Panc1 (cell line): Measurements from ENCODE around the gene DSCAML1. TPM values are rescaled to one million over a fixed set of nuclear protein-coding genes. Genes with fewer than 3 reads are reported as not detected.

Source experiments
- ATAC-seq: fragments of 200-7000 bp; cut with Tn5 transposase; 2 replicates; pipeline ENCODE4 v1.9.1; 2020; ENCODE audit warnings: mild to moderate bottlenecking, moderate library complexity
- BruUV-seq: library from RNA; stranded (reverse); fragments of 400-500 nt; replicated peaks from 2 replicates; lab custom pipeline; 2021; lab: Mats Ljungman, UMichigan
- CTCF ChIA-PET: fragments of 300-600 bp; sonication (Branson Sonifier 250); formaldehyde crosslinking; loops from one replicate; lab custom pipeline; 2022; ENCODE audit warnings: antibody characterized with exemption; lab: Charles Lee
- POLR2A ChIA-PET: fragments of 300-600 bp; sonication (Branson Sonifier 250); formaldehyde crosslinking; loops from one replicate; lab custom pipeline; 2022; ENCODE audit warnings: antibody characterized with exemption; lab: Charles Lee
- DNase-seq: peaks from one replicate; pipeline ENCODE4 v3.0.0-alpha.2; 2010; ENCODE audit warnings: low read depth, low spot score
- H3K27ac ChIP-seq: 2 replicates; pipeline ENCODE4 v1.5.1; 2011; ENCODE audit warnings: mild to moderate bottlenecking, low read length, inconsistent platforms
- H3K27me3 ChIP-seq: fragments of 200-500 bp; sonication (Bioruptor generic); 2 replicates; pipeline ENCODE4 v1.6.0; 2014; ENCODE audit warnings: low read length, inconsistent platforms; ENCODE audit not compliant: control insufficient read depth, insufficient read depth
- H3K36me3 ChIP-seq: fragments of 200-500 bp; sonication (Bioruptor generic); 2 replicates; pipeline ENCODE4 v1.5.1; 2014; ENCODE audit warnings: inconsistent platforms, mild to moderate bottlenecking, low read length, moderate library complexity; ENCODE audit not compliant: control insufficient read depth, insufficient read depth
- H3K4me1 ChIP-seq: 2 replicates; pipeline ENCODE4 v1.5.1; 2011; ENCODE audit warnings: inconsistent platforms, mild to moderate bottlenecking, low read length, moderate library complexity; ENCODE audit not compliant: control insufficient read depth, insufficient read depth
- H3K4me3 ChIP-seq, 2 experiments: 2 replicates each; pipeline ENCODE4 v1.5.1; 2011 to 2012; ENCODE audit warnings: low read depth in 2 of 2, low read length in 2 of 2, mild to moderate bottlenecking in 2 of 2, inconsistent platforms in 1 of 2, moderate library complexity in 1 of 2
- H3K9me3 ChIP-seq: fragments of 200-500 bp; sonication (Bioruptor generic); 2 replicates; pipeline ENCODE4 v1.5.1; 2014; ENCODE audit warnings: low read depth, mild to moderate bottlenecking, inconsistent platforms, low read length, moderate library complexity; ENCODE audit not compliant: control insufficient read depth, insufficient read depth
- POLR2AphosphoS5 ChIP-seq: IDR thresholded peaks from 2 replicates; pipeline ENCODE4 v1.6.1; 2012; ENCODE audit warnings: mild to moderate bottlenecking, low read depth, low read length, moderate library complexity
- SIN3A ChIP-seq: IDR thresholded peaks from 2 replicates; pipeline ENCODE4 v1.6.1; 2012; ENCODE audit warnings: low read depth, mild to moderate bottlenecking, low read length, moderate library complexity, borderline replicate concordance; ENCODE audit not compliant: insufficient read depth
- TCF7L2 ChIP-seq: IDR thresholded peaks from 2 replicates; pipeline ENCODE4 v1.6.1; 2011; ENCODE audit warnings: mild to moderate bottlenecking, low read depth, low read length, inconsistent platforms
- in situ Hi-C: cut with HindIII; loops from 2 replicates; pipeline ENCODE4 v1.10.0; 2016; ENCODE audit warnings: low sequenced_read_pairs, low pct_unique_long_range_greater_than_20kb
- intact Hi-C: fragments of 100-400 bp; cut with micrococcal nuclease; formaldehyde crosslinking; loops from one replicate; pipeline ENCODE4 v1.10.0; 2022; ENCODE audit not compliant: unreplicated experiment
- total RNA-seq: library from RNA; stranded (reverse); gene quantifications from one replicate; pipeline ENCODE4 v1.2.1, GENCODE V29; 2021; ENCODE audit not compliant: unreplicated experiment
- TF ChIP-seq, protein P1 (sequence below), 2 experiments: IDR thresholded peaks; 2 replicates each; pipeline ENCODE4 v1.6.1; 2011 to 2012; ENCODE audit warnings: low read depth in 2 of 2, control low read depth in 1 of 2, low read length in 1 of 2, mild to moderate bottlenecking in 1 of 2, moderate library complexity in 1 of 2; ENCODE audit not compliant: insufficient read depth in 1 of 2
- TF ChIP-seq, protein P2 (sequence below): fragments of 450-650 bp; IDR thresholded peaks from 2 replicates; pipeline ENCODE4 v1.5.1; 2017; ENCODE audit warnings: mild to moderate bottlenecking

Gene DSCAML1
- total RNA-seq, 1 experiment from 2014 or later: 1.6 TPM

GRCh38 chr11:117589063-117589462, 208.0 kb downstream of the DSCAML1 start:
- BruUV-seq: no TSS peak
- no peak overlapping the region for H3K4me3 ChIP-seq
- no peaks in the 10 kb centered on the region for H3K36me3 ChIP-seq
- ChIA-PET POLR2A (no interaction called here), CTCF (no interaction called here)
- H3K9me3 ChIP-seq: no peaks in the 10 kb centered on the region
- intact Hi-C loops (no loop called here), in situ Hi-C loops (no loop called here)
- H3K27me3 ChIP-seq: peaks cover 10% of the 10 kb centered on the region
- TF ChIP-seq, protein P1, sequence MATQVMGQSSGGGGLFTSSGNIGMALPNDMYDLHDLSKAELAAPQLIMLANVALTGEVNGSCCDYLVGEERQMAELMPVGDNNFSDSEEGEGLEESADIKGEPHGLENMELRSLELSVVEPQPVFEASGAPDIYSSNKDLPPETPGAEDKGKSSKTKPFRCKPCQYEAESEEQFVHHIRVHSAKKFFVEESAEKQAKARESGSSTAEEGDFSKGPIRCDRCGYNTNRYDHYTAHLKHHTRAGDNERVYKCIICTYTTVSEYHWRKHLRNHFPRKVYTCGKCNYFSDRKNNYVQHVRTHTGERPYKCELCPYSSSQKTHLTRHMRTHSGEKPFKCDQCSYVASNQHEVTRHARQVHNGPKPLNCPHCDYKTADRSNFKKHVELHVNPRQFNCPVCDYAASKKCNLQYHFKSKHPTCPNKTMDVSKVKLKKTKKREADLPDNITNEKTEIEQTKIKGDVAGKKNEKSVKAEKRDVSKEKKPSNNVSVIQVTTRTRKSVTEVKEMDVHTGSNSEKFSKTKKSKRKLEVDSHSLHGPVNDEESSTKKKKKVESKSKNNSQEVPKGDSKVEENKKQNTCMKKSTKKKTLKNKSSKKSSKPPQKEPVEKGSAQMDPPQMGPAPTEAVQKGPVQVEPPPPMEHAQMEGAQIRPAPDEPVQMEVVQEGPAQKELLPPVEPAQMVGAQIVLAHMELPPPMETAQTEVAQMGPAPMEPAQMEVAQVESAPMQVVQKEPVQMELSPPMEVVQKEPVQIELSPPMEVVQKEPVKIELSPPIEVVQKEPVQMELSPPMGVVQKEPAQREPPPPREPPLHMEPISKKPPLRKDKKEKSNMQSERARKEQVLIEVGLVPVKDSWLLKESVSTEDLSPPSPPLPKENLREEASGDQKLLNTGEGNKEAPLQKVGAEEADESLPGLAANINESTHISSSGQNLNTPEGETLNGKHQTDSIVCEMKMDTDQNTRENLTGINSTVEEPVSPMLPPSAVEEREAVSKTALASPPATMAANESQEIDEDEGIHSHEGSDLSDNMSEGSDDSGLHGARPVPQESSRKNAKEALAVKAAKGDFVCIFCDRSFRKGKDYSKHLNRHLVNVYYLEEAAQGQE (IDR thresholded peaks at IDR 0.05; ENCODE audit: insufficient read depth in 1 of 2, low read depth in 2 of 2, low read length in 1 of 2): no peak
- TF ChIP-seq SIN3A (no peak), TCF7L2 (no peak), POLR2AphosphoS5 (no peak)
- TF ChIP-seq, protein P2, sequence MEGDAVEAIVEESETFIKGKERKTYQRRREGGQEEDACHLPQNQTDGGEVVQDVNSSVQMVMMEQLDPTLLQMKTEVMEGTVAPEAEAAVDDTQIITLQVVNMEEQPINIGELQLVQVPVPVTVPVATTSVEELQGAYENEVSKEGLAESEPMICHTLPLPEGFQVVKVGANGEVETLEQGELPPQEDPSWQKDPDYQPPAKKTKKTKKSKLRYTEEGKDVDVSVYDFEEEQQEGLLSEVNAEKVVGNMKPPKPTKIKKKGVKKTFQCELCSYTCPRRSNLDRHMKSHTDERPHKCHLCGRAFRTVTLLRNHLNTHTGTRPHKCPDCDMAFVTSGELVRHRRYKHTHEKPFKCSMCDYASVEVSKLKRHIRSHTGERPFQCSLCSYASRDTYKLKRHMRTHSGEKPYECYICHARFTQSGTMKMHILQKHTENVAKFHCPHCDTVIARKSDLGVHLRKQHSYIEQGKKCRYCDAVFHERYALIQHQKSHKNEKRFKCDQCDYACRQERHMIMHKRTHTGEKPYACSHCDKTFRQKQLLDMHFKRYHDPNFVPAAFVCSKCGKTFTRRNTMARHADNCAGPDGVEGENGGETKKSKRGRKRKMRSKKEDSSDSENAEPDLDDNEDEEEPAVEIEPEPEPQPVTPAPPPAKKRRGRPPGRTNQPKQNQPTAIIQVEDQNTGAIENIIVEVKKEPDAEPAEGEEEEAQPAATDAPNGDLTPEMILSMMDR: no peak
- no peak for DNase-seq
- H3K4me1 ChIP-seq: no peaks in the 10 kb centered on the region
- ATAC-seq: no peak
- H3K27ac ChIP-seq: no peak overlapping the region

DNA sequence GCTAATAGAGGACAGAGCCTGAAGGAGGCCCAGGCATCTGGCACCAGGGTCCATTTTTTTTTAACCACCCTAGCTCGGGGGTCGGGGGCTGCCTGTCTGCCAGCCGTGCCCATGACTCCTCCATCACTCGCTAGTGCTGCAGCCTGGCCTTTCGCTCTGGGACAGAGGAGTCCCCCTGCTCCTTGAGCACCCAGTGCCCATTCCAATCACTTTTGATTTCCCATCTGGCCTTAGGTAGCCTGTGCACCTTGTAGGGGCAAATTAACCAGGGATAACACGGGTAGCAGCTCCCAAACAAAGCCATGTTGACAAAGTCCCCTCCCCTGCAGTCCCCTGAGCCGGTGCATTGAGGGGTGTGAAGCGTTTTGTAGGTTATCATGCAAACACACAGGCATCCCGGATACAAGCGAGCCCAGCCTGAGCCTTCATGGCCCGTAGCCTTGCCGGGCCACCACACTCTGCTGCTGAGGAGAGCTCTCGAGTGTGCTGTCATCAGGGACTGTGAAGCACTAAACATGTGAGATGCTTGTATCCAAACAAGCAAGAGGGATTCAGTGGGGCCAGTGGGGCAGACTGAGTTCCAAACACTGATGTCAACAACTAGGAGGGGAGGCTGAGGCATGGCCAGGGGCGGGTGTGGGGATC, 208.7 kb downstream of the DSCAML1 start:
- DNase-seq (no peak), ATAC-seq (no peak)
- POLR2A ChIA-PET: no interaction called here
- no peak overlapping the region for H3K27ac ChIP-seq
- no peaks in the 10 kb centered on the region for H3K4me1 ChIP-seq
- no peaks in the 10 kb centered on the region for H3K36me3 ChIP-seq
- in situ Hi-C loops: no loop called here
- no peaks in the 10 kb centered on the region for H3K9me3 ChIP-seq
- H3K4me3 ChIP-seq: no peak overlapping the region
- CTCF ChIA-PET: no interaction called here
- TF ChIP-seq TCF7L2 (no peak), POLR2AphosphoS5 (no peak), SIN3A (no peak)
- TF ChIP-seq, protein P1 (IDR thresholded peaks at IDR 0.05; ENCODE audit: insufficient read depth in 1 of 2, low read depth in 2 of 2, low read length in 1 of 2): no peak
- TF ChIP-seq, protein P2: no peak
- intact Hi-C loops: no loop called here
- peaks cover 10% of the 10 kb centered on the region for H3K27me3 ChIP-seq
- no TSS peak for BruUV-seq
